OCI-LY1 (cell line): ENCODE measurements around the gene ZHX3.

Experiments used
- H2AFZ ChIP-seq: fragments of 200-600 bp; sonication (generic), shearing (Covaris generic); 2 replicates; pipeline ENCODE4 v1.6.0; 2014; ENCODE audit warnings: antibody characterized with exemption, mild to moderate bottlenecking, low read length
- H3F3A ChIP-seq: fragments of 200-600 bp; sonication (generic), shearing (Covaris generic); 2 replicates; pipeline ENCODE4 v1.6.0; 2014; ENCODE audit warnings: mild to moderate bottlenecking, antibody characterized with exemption, low read length, moderate library complexity; ENCODE audit not compliant: insufficient read depth
- H3K27ac ChIP-seq: fragments of 200-600 bp; sonication (generic); 2 replicates; pipeline ENCODE4 v1.5.1; 2014; ENCODE audit warnings: low read length, mixed run types, mild to moderate bottlenecking, low read depth; ENCODE audit not compliant: poor library complexity, severe bottlenecking
- H3K27me3 ChIP-seq: fragments of 200-600 bp; sonication (generic); 2 replicates; pipeline ENCODE4 v1.6.0; 2014; ENCODE audit warnings: antibody characterized with exemption, mild to moderate bottlenecking, low read length, moderate library complexity; ENCODE audit not compliant: insufficient read depth
- H3K36me3 ChIP-seq: fragments of 200-600 bp; sonication (generic); 2 replicates; pipeline ENCODE4 v1.6.1; 2014; ENCODE audit warnings: mild to moderate bottlenecking, antibody characterized with exemption, low read length, moderate library complexity, mixed read lengths; ENCODE audit not compliant: insufficient read depth
- H3K4me1 ChIP-seq: fragments of 200-600 bp; sonication (generic); 2 replicates; pipeline ENCODE4 v1.5.1; 2014; ENCODE audit warnings: mild to moderate bottlenecking, low read length, moderate library complexity; ENCODE audit not compliant: insufficient read depth, severe bottlenecking
- H3K4me2 ChIP-seq: fragments of 200-600 bp; sonication (generic), shearing (Covaris generic); 2 replicates; pipeline ENCODE4 v1.6.1; 2014; ENCODE audit warnings: low read length
- H3K4me3 ChIP-seq: fragments of 200-600 bp; sonication (generic); 2 replicates; pipeline ENCODE4 v1.5.1; 2014; ENCODE audit warnings: low read length, low read depth, mild to moderate bottlenecking, mixed read lengths; ENCODE audit not compliant: poor library complexity, severe bottlenecking
- H3K79me2 ChIP-seq: fragments of 200-600 bp; shearing (Covaris generic); 2 replicates; pipeline ENCODE4 v1.6.1; 2016; ENCODE audit warnings: mixed run types, low read length, mixed read lengths; ENCODE audit not compliant: insufficient read depth
- H3K9ac ChIP-seq: fragments of 200-600 bp; sonication (generic), shearing (Covaris generic); 2 replicates; pipeline ENCODE4 v1.6.1; 2014; ENCODE audit warnings: mild to moderate bottlenecking, low read length, mixed read lengths
- H3K9me2 ChIP-seq: fragments of 200-600 bp; sonication (generic), shearing (Covaris generic); 2 replicates; pipeline ENCODE4 v1.6.1; 2014; ENCODE audit warnings: low read depth, mild to moderate bottlenecking, low read length, mixed read lengths
- H3K9me3 ChIP-seq: fragments of 200-600 bp; shearing (Covaris generic); 2 replicates; pipeline ENCODE4 v1.6.1; 2014; ENCODE audit warnings: low read length, mixed read lengths
- H4K20me1 ChIP-seq: fragments of 200-600 bp; sonication (generic), shearing (Covaris generic); 2 replicates; pipeline ENCODE4 v1.6.0; 2016; ENCODE audit warnings: mild to moderate bottlenecking, low read length; ENCODE audit not compliant: insufficient read depth
- CTCF ChIP-seq: fragments of 200-600 bp; sonication (generic), shearing (Covaris generic); IDR thresholded peaks from 2 replicates; pipeline ENCODE4 v1.5.1; 2017; ENCODE audit warnings: mild to moderate bottlenecking, antibody characterized with exemption, low read length, moderate library complexity, mixed read lengths
- EZH2 ChIP-seq: fragments of 200-600 bp; sonication (generic), shearing (Covaris generic); IDR thresholded peaks from 2 replicates; pipeline ENCODE4 v1.8.0; 2017; ENCODE audit warnings: borderline replicate concordance, mixed run types, mild to moderate bottlenecking, antibody characterized with exemption, low read length, moderate library complexity, mixed read lengths

ZHX3 gene

GRCh38 chr20:41278936-41279335, 38.6 kb downstream of the ZHX3 start:
- Histone ChIP-seq H3K4me3 (no peak overlapping the region), H3K27me3 (no peaks in the 10 kb centered on the region), H3K4me1 (no peaks in the 10 kb centered on the region), H3K36me3 (no peaks in the 10 kb centered on the region), H3K27ac (no peak overlapping the region), H3K9ac (no peak overlapping the region), H3F3A (no peaks in the 10 kb centered on the region), H3K4me2 (no peak overlapping the region), H2AFZ (no peak overlapping the region), H3K9me2 (no peaks in the 10 kb centered on the region), H4K20me1 (no peaks in the 10 kb centered on the region), H3K9me3 (no peaks in the 10 kb centered on the region), H3K79me2 (no peaks in the 10 kb centered on the region)
- no peak for TF ChIP-seq EZH2
- no peak for TF ChIP-seq CTCF

- no peak overlapping the region for H3K4me2 ChIP-seq
- H3K4me3 ChIP-seq = no peak overlapping the region
- H3F3A ChIP-seq = no peaks in the 10 kb centered on the region
- no peak overlapping the region for H2AFZ ChIP-seq
- H3K27ac ChIP-seq = no peak overlapping the region
- no peaks in the 10 kb centered on the region for H3K79me2 ChIP-seq
- no peaks in the 10 kb centered on the region for H3K9me3 ChIP-seq
- no peaks in the 10 kb centered on the region for H4K20me1 ChIP-seq
- no peaks in the 10 kb centered on the region for H3K4me1 ChIP-seq
- TF ChIP-seq EZH2 (no peak), CTCF (no peak)
- H3K9me2 ChIP-seq = no peaks in the 10 kb centered on the region
- H3K36me3 ChIP-seq = no peaks in the 10 kb centered on the region
- no peaks in the 10 kb centered on the region for H3K27me3 ChIP-seq
- H3K9ac ChIP-seq = no peak overlapping the region
Observed at GRCh38 chr20:41277049-41277448, 40.5 kb downstream of the ZHX3 start.

GRCh38 chr20:41276317-41276751, 41.2 kb downstream of the ZHX3 start:
- Histone ChIP-seq H3K4me3 (no peak overlapping the region), H3K27ac (no peak overlapping the region), H3K4me2 (no peak overlapping the region), H3K9me3 (no peaks in the 10 kb centered on the region), H3K9me2 (no peaks in the 10 kb centered on the region), H3K9ac (no peak overlapping the region), H3K27me3 (no peaks in the 10 kb centered on the region), H3K4me1 (no peaks in the 10 kb centered on the region), H4K20me1 (no peaks in the 10 kb centered on the region), H3F3A (no peaks in the 10 kb centered on the region), H3K36me3 (no peaks in the 10 kb centered on the region), H2AFZ (no peak overlapping the region), H3K79me2 (no peaks in the 10 kb centered on the region)
- no peak for TF ChIP-seq EZH2
- no peak for TF ChIP-seq CTCF
